ENCODE results near the gene CASZ1.
A peak's percentile ranks its signal among the peaks of the same experiment; 100 is the strongest.

DNA sequence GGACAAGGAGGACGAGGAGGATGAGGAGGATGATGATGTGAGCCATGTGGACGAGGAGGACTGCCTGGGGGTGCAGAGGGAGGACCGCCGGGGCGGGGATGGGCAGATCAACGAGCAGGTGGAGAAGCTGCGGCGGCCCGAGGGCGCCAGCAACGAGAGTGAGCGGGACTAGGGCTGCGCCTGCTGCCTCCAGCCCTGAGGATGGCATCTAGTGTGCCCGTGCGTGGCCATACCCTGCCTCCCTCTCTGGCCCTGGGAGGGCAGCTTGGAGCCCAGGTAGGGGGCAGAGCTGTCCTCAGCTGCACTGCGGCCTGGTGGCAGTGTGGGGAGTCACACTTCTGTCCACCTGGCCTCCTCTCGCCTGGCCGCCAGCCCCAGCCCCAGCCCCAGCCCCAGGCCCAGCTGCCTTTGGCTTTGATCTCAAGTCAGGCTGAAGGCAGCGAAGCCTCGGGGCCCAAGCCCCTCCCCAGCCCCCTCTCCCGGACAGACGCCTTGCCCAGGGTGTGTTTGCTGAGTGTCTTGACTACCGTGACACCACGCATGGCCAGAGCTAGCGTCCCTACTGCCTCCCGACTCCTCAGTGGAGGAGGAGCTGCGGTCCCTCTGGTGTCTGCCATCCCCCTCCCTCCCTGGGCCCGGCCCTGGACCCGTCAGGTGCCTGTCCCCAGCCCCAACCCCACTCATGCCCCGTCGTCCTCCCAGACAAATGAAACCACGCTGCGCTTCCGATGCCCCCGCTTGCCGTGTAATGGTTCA is 166.5 kb downstream of the CASZ1 start:
- peak; percentile 8; the same call in 1 of the 2 replicates for TF ChIP-seq CTCF (IDR thresholded peaks at IDR 0.05)
- no peak for TF ChIP-seq ZFX (IDR thresholded peaks at IDR 0.05; ENCODE audit: borderline replicate concordance)
